Activated CD4-positive, alpha-beta T cell treated with anti-CD3 and anti-CD28 coated beads, Interleukin-2, amount 50 U/mL, for 48 hours (primary cell): ENCODE data around the gene TNS3.
"Not testable (repeated sequence)": the region's sequence is repeated elsewhere in the genome, so short reads cannot be mapped to it uniquely, and the experiment has no call there.

ENCODE experiments used
- DNase-seq, 2 experiments: peaks; one replicate each; pipeline ENCODE4 v3.0.0-alpha.2; 2020

The TNS3 gene

GRCh38 chr7:47444376-47445098 is 137.4 kb downstream of the TNS3 start:
- DNase-seq: no peak

GRCh38 chr7:47443049-47443448 is 138.9 kb downstream of the TNS3 start:
- no peak for DNase-seq

GRCh38 chr7:47442605-47442865 is 139.4 kb downstream of the TNS3 start:
- DNase-seq: no peak

- DNase-seq: no peak
Measured at GRCh38 chr7:47441796-47442604, 139.9 kb downstream of the TNS3 start.

- DNase-seq: not testable (repeated sequence)
Measured at GRCh38 chr7:47441048-47441447, 140.9 kb downstream of the TNS3 start.

- DNase-seq: no peak
Measured at GRCh38 chr7:47440320-47440719, 141.6 kb downstream of the TNS3 start.

GRCh38 chr7:47439181-47439667 is 142.7 kb downstream of the TNS3 start:
- no peak for DNase-seq

- no peak for DNase-seq
Measured at GRCh38 chr7:47438411-47439029, 143.4 kb downstream of the TNS3 start.

GRCh38 chr7:47435889-47436312 is 146.0 kb downstream of the TNS3 start:
- no peak for DNase-seq

- DNase-seq: no peak
Measured at GRCh38 chr7:47433564-47433895, 148.4 kb downstream of the TNS3 start.

- DNase-seq: no peak
Measured at GRCh38 chr7:47432671-47433563, 149.0 kb downstream of the TNS3 start.

- DNase-seq: no peak
Measured at GRCh38 chr7:47430422-47430821, 151.5 kb downstream of the TNS3 start.

- no peak for DNase-seq
Measured at GRCh38 chr7:47428768-47429472, 153.0 kb downstream of the TNS3 start.

GRCh38 chr7:47428052-47428767 is 153.7 kb downstream of the TNS3 start:
- no peak for DNase-seq

- no peak for DNase-seq
Measured at GRCh38 chr7:47427051-47427643, 154.8 kb downstream of the TNS3 start.

GRCh38 chr7:47424523-47424922 is 157.4 kb downstream of the TNS3 start:
- DNase-seq: no peak

GRCh38 chr7:47423196-47423595 is 158.7 kb downstream of the TNS3 start:
- no peak for DNase-seq

- DNase-seq: no peak
Measured at GRCh38 chr7:47422611-47423010, 159.3 kb downstream of the TNS3 start.

GRCh38 chr7:47421456-47421855 is 160.5 kb downstream of the TNS3 start:
- DNase-seq: no peak

- DNase-seq: no peak
Measured at GRCh38 chr7:47420122-47420780, 161.7 kb downstream of the TNS3 start.

- no peak for DNase-seq
Measured at GRCh38 chr7:47419471-47419870, 162.4 kb downstream of the TNS3 start.
